Measurements from ENCODE around the gene CCSER1. TPM values are rescaled to one million over a fixed set of nuclear protein-coding genes. Genes with fewer than 3 reads are reported as not detected.
"Not testable (repeated sequence)": the region's sequence is repeated elsewhere in the genome, so short reads cannot be mapped to it uniquely, and the experiment has no call there.

CCSER1 gene
- total and polyA plus RNA-seq, 4 donors: 0.18 to 2.3 (median 1.2) TPM

DNA sequence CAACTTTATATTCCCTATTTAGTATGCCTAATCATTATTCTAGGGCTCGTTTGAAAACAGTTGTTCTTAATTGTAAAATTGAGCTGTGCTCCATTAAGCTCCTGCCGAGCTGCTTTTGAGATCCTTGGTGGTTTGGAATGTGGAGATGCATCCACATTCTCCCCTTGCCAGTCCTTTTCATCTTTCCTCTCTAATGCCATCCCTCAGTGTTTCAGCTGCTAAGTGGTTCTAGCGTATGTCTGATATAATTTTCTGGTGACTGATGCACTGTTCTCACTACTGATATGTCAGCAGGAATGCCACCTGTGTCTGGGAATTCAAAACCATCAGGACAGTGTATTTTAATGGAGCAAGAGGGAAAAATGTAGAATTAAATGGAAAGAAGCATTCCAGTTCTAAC is 1085.0 kb downstream of the CCSER1 start:
- no peak overlapping the region for H3K27ac ChIP-seq (ENCODE audit: low read depth in 1 of 2, low read length in 2 of 2)
- no peaks in the 10 kb centered on the region for H3K27me3 ChIP-seq (ENCODE audit: control insufficient read depth in 4 of 4, insufficient read depth in 4 of 4, low read length in 3 of 4)
- no peak overlapping the region for H3K4me3 ChIP-seq (ENCODE audit: low read depth in 1 of 3, low read length in 3 of 3)
- H3K36me3 ChIP-seq (ENCODE audit: control insufficient read depth in 4 of 4, insufficient read depth in 3 of 4, low read depth in 1 of 4, low read length in 3 of 4): no peaks in the 10 kb centered on the region
- 47% methylated on average over 3 of the region's 3 CpGs for WGBS
- H3K9me3 ChIP-seq (ENCODE audit: control insufficient read depth in 4 of 4, low read length in 3 of 4): no peaks in the 10 kb centered on the region
- no peaks in the 10 kb centered on the region for H3K4me1 ChIP-seq (ENCODE audit: control insufficient read depth in 4 of 4, insufficient read depth in 4 of 4, low read length in 3 of 4)
- DNase-seq (ENCODE audit: low spot score): no peak
- H3K9ac ChIP-seq (ENCODE audit: low read depth in 1 of 2, low read length in 2 of 2): no peak overlapping the region
- no peak for TF ChIP-seq TAF1 (conservative IDR thresholded peaks at IDR 0.05)
- no peak for TF ChIP-seq EGR1 (IDR thresholded peaks at IDR 0.05; ENCODE audit: low read depth in 2 of 2)
- TF ChIP-seq, protein P1, sequence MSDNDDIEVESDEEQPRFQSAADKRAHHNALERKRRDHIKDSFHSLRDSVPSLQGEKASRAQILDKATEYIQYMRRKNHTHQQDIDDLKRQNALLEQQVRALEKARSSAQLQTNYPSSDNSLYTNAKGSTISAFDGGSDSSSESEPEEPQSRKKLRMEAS (IDR thresholded peaks at IDR 0.05): no peak
- no peak for TF ChIP-seq NR2F2 (IDR thresholded peaks at IDR 0.05)
- TF ChIP-seq, protein P2, sequence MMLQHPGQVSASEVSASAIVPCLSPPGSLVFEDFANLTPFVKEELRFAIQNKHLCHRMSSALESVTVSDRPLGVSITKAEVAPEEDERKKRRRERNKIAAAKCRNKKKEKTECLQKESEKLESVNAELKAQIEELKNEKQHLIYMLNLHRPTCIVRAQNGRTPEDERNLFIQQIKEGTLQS (IDR thresholded peaks at IDR 0.05): no peak
- TF ChIP-seq GABPA (IDR thresholded peaks at IDR 0.05 in 1 of 2, conservative IDR thresholded peaks at IDR 0.05 in 1 of 2): no peak
- TF ChIP-seq FOXA2 (IDR thresholded peaks at IDR 0.05): no peak
- no peak for TF ChIP-seq JUND (IDR thresholded peaks at IDR 0.05)

DNA sequence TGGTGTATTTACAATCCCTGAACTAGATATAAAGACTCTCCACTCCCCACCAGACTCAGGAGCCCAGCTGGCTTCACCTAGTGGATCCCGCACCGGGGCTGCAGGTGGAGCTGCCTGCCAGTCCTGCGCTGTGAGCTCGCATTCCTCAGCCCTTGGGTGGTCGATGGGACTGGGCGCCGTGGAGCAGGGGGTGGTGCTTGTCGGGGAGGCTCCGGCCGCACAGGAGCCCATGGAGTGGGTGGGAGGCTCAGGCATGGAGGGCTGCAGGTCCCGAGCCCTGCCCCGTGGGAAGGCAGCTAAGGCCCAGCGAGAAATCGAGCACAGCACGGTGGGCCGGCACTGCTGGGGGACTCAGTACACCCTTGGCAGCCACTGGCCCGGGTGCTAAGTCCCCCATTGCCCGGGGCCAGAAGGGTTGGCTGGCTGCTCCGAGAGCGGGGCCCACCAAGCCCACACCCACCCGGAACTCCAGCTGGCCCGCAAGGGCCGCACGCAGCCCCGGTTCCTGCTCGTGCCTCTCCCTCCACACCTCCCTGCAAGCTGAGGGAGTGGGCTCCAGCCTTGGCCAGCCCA is 1090.7 kb downstream of the CCSER1 start:
- not testable (repeated sequence) for H3K27ac ChIP-seq (ENCODE audit: low read depth in 1 of 2, low read length in 2 of 2); H3K4me1 ChIP-seq (ENCODE audit: control insufficient read depth in 4 of 4, insufficient read depth in 4 of 4, low read length in 3 of 4); H3K4me3 ChIP-seq (ENCODE audit: low read depth in 1 of 3, low read length in 3 of 3); H3K9ac ChIP-seq (ENCODE audit: low read depth in 1 of 2, low read length in 2 of 2); H3K9me3 ChIP-seq (ENCODE audit: control insufficient read depth in 4 of 4, low read length in 3 of 4); H3K36me3 ChIP-seq (ENCODE audit: control insufficient read depth in 4 of 4, insufficient read depth in 3 of 4, low read depth in 1 of 4, low read length in 3 of 4); H3K27me3 ChIP-seq (ENCODE audit: control insufficient read depth in 4 of 4, insufficient read depth in 4 of 4, low read length in 3 of 4); DNase-seq (ENCODE audit: low spot score)
- WGBS: 93% methylated on average over 26 of the region's 26 CpGs

DNA sequence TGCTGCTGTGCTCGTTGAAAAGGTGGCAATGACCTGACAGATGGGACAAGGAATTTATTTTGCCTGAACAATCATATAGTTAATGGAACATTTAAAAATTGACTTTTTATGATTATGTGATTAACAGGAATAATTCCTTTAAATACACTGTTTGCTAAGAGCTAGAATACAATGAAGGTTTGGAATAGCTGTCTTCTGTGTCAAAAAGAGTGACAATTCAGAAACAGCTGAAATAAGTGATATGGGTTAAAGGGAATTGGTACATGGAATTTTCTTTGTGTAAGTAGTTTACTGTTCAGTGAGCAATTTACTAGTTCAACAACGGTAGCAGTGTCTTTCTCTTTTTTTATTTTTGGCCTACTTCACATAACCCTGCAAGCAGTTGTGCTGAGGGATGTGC is 1093.1 kb downstream of the CCSER1 start:
- Histone ChIP-seq H3K4me1 (ENCODE audit: control insufficient read depth in 4 of 4, insufficient read depth in 4 of 4, low read length in 3 of 4) (no peaks in the 10 kb centered on the region), H3K36me3 (ENCODE audit: control insufficient read depth in 4 of 4, insufficient read depth in 3 of 4, low read depth in 1 of 4, low read length in 3 of 4) (no peaks in the 10 kb centered on the region), H3K27ac (ENCODE audit: low read depth in 1 of 2, low read length in 2 of 2) (no peak overlapping the region), H3K9me3 (ENCODE audit: control insufficient read depth in 4 of 4, low read length in 3 of 4) (no peaks in the 10 kb centered on the region), H3K4me3 (ENCODE audit: low read depth in 1 of 3, low read length in 3 of 3) (no peak overlapping the region), H3K9ac (ENCODE audit: low read depth in 1 of 2, low read length in 2 of 2) (no peak overlapping the region), H3K27me3 (ENCODE audit: control insufficient read depth in 4 of 4, insufficient read depth in 4 of 4, low read length in 3 of 4) (no peaks in the 10 kb centered on the region)
- TF ChIP-seq TAF1 (conservative IDR thresholded peaks at IDR 0.05): no peak
- TF ChIP-seq RXRA (IDR thresholded peaks at IDR 0.05): no peak
- TF ChIP-seq, protein P1 (IDR thresholded peaks at IDR 0.05): no peak
- TF ChIP-seq, protein P3, sequence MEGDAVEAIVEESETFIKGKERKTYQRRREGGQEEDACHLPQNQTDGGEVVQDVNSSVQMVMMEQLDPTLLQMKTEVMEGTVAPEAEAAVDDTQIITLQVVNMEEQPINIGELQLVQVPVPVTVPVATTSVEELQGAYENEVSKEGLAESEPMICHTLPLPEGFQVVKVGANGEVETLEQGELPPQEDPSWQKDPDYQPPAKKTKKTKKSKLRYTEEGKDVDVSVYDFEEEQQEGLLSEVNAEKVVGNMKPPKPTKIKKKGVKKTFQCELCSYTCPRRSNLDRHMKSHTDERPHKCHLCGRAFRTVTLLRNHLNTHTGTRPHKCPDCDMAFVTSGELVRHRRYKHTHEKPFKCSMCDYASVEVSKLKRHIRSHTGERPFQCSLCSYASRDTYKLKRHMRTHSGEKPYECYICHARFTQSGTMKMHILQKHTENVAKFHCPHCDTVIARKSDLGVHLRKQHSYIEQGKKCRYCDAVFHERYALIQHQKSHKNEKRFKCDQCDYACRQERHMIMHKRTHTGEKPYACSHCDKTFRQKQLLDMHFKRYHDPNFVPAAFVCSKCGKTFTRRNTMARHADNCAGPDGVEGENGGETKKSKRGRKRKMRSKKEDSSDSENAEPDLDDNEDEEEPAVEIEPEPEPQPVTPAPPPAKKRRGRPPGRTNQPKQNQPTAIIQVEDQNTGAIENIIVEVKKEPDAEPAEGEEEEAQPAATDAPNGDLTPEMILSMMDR (IDR thresholded peaks at IDR 0.05; ENCODE audit: low read depth, low read length, missing input control): no peak
- TF ChIP-seq, protein P4, sequence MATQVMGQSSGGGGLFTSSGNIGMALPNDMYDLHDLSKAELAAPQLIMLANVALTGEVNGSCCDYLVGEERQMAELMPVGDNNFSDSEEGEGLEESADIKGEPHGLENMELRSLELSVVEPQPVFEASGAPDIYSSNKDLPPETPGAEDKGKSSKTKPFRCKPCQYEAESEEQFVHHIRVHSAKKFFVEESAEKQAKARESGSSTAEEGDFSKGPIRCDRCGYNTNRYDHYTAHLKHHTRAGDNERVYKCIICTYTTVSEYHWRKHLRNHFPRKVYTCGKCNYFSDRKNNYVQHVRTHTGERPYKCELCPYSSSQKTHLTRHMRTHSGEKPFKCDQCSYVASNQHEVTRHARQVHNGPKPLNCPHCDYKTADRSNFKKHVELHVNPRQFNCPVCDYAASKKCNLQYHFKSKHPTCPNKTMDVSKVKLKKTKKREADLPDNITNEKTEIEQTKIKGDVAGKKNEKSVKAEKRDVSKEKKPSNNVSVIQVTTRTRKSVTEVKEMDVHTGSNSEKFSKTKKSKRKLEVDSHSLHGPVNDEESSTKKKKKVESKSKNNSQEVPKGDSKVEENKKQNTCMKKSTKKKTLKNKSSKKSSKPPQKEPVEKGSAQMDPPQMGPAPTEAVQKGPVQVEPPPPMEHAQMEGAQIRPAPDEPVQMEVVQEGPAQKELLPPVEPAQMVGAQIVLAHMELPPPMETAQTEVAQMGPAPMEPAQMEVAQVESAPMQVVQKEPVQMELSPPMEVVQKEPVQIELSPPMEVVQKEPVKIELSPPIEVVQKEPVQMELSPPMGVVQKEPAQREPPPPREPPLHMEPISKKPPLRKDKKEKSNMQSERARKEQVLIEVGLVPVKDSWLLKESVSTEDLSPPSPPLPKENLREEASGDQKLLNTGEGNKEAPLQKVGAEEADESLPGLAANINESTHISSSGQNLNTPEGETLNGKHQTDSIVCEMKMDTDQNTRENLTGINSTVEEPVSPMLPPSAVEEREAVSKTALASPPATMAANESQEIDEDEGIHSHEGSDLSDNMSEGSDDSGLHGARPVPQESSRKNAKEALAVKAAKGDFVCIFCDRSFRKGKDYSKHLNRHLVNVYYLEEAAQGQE (IDR thresholded peaks at IDR 0.05): no peak
- no peak for TF ChIP-seq HNF4A (conservative IDR thresholded peaks at IDR 0.05)
- no peak for TF ChIP-seq HNF4G (IDR thresholded peaks at IDR 0.05)
- TF ChIP-seq, protein P5, sequence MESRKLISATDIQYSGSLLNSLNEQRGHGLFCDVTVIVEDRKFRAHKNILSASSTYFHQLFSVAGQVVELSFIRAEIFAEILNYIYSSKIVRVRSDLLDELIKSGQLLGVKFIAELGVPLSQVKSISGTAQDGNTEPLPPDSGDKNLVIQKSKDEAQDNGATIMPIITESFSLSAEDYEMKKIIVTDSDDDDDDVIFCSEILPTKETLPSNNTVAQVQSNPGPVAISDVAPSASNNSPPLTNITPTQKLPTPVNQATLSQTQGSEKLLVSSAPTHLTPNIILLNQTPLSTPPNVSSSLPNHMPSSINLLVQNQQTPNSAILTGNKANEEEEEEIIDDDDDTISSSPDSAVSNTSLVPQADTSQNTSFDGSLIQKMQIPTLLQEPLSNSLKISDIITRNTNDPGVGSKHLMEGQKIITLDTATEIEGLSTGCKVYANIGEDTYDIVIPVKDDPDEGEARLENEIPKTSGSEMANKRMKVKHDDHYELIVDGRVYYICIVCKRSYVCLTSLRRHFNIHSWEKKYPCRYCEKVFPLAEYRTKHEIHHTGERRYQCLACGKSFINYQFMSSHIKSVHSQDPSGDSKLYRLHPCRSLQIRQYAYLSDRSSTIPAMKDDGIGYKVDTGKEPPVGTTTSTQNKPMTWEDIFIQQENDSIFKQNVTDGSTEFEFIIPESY (IDR thresholded peaks at IDR 0.05): no peak
- no peak for TF ChIP-seq NR2F2 (IDR thresholded peaks at IDR 0.05)
- no peak for TF ChIP-seq SP1 (IDR thresholded peaks at IDR 0.05)
- no peak for TF ChIP-seq JUND (IDR thresholded peaks at IDR 0.05)
- no peak for TF ChIP-seq FOXA1 (IDR thresholded peaks at IDR 0.05)
- TF ChIP-seq EGR1 (IDR thresholded peaks at IDR 0.05; ENCODE audit: low read depth in 2 of 2): no peak
- TF ChIP-seq YY1 (IDR thresholded peaks at IDR 0.05): no peak
- no peak for TF ChIP-seq RAD21 (IDR thresholded peaks at IDR 0.05)
- DNase-seq (ENCODE audit: low spot score): no peak
- WGBS: 62% methylated on average over 2 of the region's 2 CpGs

All from liver (tissue), 9 donors.